Keratinocyte (primary cell): ENCODE data around the gene PRR14. TPM values are rescaled to one million over a fixed set of nuclear protein-coding genes. Genes with fewer than 3 reads are reported as not detected.

Source experiments
- DNase-seq: peaks from one replicate; pipeline ENCODE4 v3.0.0-alpha.2; 2011; ENCODE audit warnings: low read depth, missing footprints, low spot score
- FAIRE-seq: peaks from 2 replicates; lab custom pipeline; 2011; peaks lifted over from hg19 to GRCh38; lab: Jason Lieb, UNC
- H2AFZ ChIP-seq: 2 replicates; pipeline ENCODE4 v1.6.0; 2012; ENCODE audit warnings: low read length, control low read depth, inconsistent platforms; ENCODE audit not compliant: control insufficient read depth
- H3K27ac ChIP-seq: 2 replicates; pipeline ENCODE4 v1.5.1; 2011; ENCODE audit warnings: low read length; ENCODE audit not compliant: control insufficient read depth, insufficient read depth
- H3K27me3 ChIP-seq: 3 replicates; pipeline ENCODE4 v1.6.0; 2011; ENCODE audit warnings: low read length; ENCODE audit not compliant: control insufficient read depth, insufficient read depth; ENCODE audit errors: extremely low read depth
- H3K36me3 ChIP-seq, 2 experiments: 2 replicates in 1 of 2; 3 replicates in 1 of 2; pipeline ENCODE4 v1.5.1; 2011; ENCODE audit warnings: low read length in 2 of 2, mild to moderate bottlenecking in 1 of 2; ENCODE audit not compliant: control insufficient read depth in 2 of 2, insufficient read depth in 2 of 2; ENCODE audit errors: extremely low read depth in 1 of 2
- H3K4me1 ChIP-seq: 3 replicates; pipeline ENCODE4 v1.5.1; 2011; ENCODE audit warnings: low read length; ENCODE audit not compliant: control insufficient read depth, insufficient read depth; ENCODE audit errors: extremely low read depth
- H3K4me2 ChIP-seq: 3 replicates; pipeline ENCODE4 v1.6.0; 2011; ENCODE audit warnings: low read depth, low read length; ENCODE audit not compliant: control insufficient read depth, insufficient read depth; ENCODE audit errors: extremely low read depth
- H3K4me3 ChIP-seq, 3 experiments: fragments of 200-600 bp in 1 of 3; sonication (generic) in 1 of 3; 2 replicates in 2 of 3; 3 replicates in 1 of 3; pipeline ENCODE4 v1.5.1; 2011 to 2016; ENCODE audit warnings: low read length in 3 of 3, mild to moderate bottlenecking in 3 of 3, control low read depth in 2 of 3, inconsistent platforms in 1 of 3, low read depth in 1 of 3, mixed read lengths in 1 of 3, mixed run types in 1 of 3, moderate library complexity in 1 of 3; ENCODE audit not compliant: control insufficient read depth in 2 of 3, insufficient read depth in 2 of 3; ENCODE audit errors: extremely low read depth in 1 of 3
- H3K79me2 ChIP-seq: 2 replicates; pipeline ENCODE4 v1.6.0; 2012; ENCODE audit warnings: low read length; ENCODE audit not compliant: control insufficient read depth, insufficient read depth
- H3K9ac ChIP-seq: 3 replicates; pipeline ENCODE4 v1.6.0; 2011; ENCODE audit warnings: low read length; ENCODE audit not compliant: control insufficient read depth, insufficient read depth; ENCODE audit errors: extremely low read depth
- H3K9me1 ChIP-seq: 3 replicates; pipeline ENCODE4 v1.6.0; 2011; ENCODE audit warnings: low read length; ENCODE audit not compliant: control insufficient read depth, insufficient read depth; ENCODE audit errors: extremely low read depth
- H3K9me3 ChIP-seq: 2 replicates; pipeline ENCODE4 v1.5.1; 2012; ENCODE audit warnings: low read depth, low read length; ENCODE audit not compliant: control insufficient read depth
- H4K20me1 ChIP-seq: 3 replicates; pipeline ENCODE4 v1.6.0; 2011; ENCODE audit warnings: low read length; ENCODE audit not compliant: control insufficient read depth, insufficient read depth; ENCODE audit errors: extremely low read depth
- CTCF ChIP-seq, 3 experiments: IDR thresholded peaks in 1 of 3; conservative IDR thresholded peaks in 1 of 3; optimal IDR thresholded peaks in 1 of 3; 2 replicates in 2 of 3; 3 replicates in 1 of 3; pipeline versions ENCODE3 to v1.5.1; 2011; ENCODE audit warnings: low read length in 3 of 3, mild to moderate bottlenecking in 3 of 3, moderate library complexity in 2 of 3, control low read depth in 1 of 3, inconsistent platforms in 1 of 3; ENCODE audit not compliant: insufficient read depth in 2 of 3; ENCODE audit errors: extremely low read depth in 1 of 3
- EZH2 ChIP-seq: IDR thresholded peaks from one replicate; pipeline ENCODE4 v1.6.1; 2012; ENCODE audit warnings: inconsistent platforms, mild to moderate bottlenecking, low read length, moderate library complexity
- dilution Hi-C: fragments of 300-500 bp; cut with MboI; formaldehyde crosslinking; loops from one replicate; pipeline ENCODE4 v1.7.0; 2020; ENCODE audit warnings: low sequenced_read_pairs; ENCODE audit not compliant: extremely low pct_ligation_motif_present
- polyA plus RNA-seq, 5 experiments: library from polyadenylated mRNA; depleted of rRNA in 3 of 5; stranded (reverse) in 3 of 5; stranded (forward) in 1 of 5; unstranded in 1 of 5; fragments of >200 nt; gene quantifications; 1 replicate in 1 of 5; 2 replicates in 3 of 5; 3 replicates in 1 of 5; pipeline versions ENCODE4 v1.2.1 to v1.2.3, GENCODE V29; 2011 to 2012; ENCODE audit warnings: missing spikeins in 2 of 5, low read depth in 1 of 5, low replicate concordance in 1 of 5

Gene PRR14
- polyA plus RNA-seq, 1 donor (not counting 4 experiments of a cell fraction or from before 2014, with no cell fraction given): 7.4 TPM

GRCh38 chr16:30620169-30620568, 30.6 kb upstream of the PRR14 start:
- H3K27ac ChIP-seq: no peak overlapping the region
- no peak for FAIRE-seq
- no peak for TF ChIP-seq EZH2
- TF ChIP-seq CTCF (optimal IDR thresholded peaks at IDR 0.05 in 1 of 3, IDR thresholded peaks at IDR 0.05 in 1 of 3, conservative IDR thresholded peaks at IDR 0.05 in 1 of 3; ENCODE audit: extremely low read depth in 1 of 3, insufficient read depth in 2 of 3, low read length in 3 of 3): no peak

GRCh38 chr16:30621765-30622164, 29.0 kb upstream of the PRR14 start:
- Histone ChIP-seq H3K79me2 (no peaks in the 10 kb centered on the region), H3K4me1 (peaks cover 11% of the 10 kb centered on the region), H2AFZ (no peak overlapping the region), H3K9me1 (no peaks in the 10 kb centered on the region), H3K4me2 (no peak overlapping the region), H3K4me3 (no peak overlapping the region), H3K9me3 (peaks cover 7% of the 10 kb centered on the region), H3K36me3 (no peaks in the 10 kb centered on the region), H3K27ac (no peak overlapping the region), H3K9ac (no peak overlapping the region), H3K27me3 (no peaks in the 10 kb centered on the region), H4K20me1 (no peaks in the 10 kb centered on the region)
- dilution Hi-C loops: no loop called here
- no peak for TF ChIP-seq CTCF (optimal IDR thresholded peaks at IDR 0.05 in 1 of 3, IDR thresholded peaks at IDR 0.05 in 1 of 3, conservative IDR thresholded peaks at IDR 0.05 in 1 of 3; ENCODE audit: extremely low read depth in 1 of 3, insufficient read depth in 2 of 3, low read length in 3 of 3)
- no peak for TF ChIP-seq EZH2
- FAIRE-seq (no peak), DNase-seq (no peak)

More at GRCh38 chr16:30620169-30620568, 30.6 kb upstream of the PRR14 start:
- H3K4me2 ChIP-seq: no peak overlapping the region
- H3K36me3 ChIP-seq: no peaks in the 10 kb centered on the region
- no peak overlapping the region for H2AFZ ChIP-seq
- H3K79me2 ChIP-seq: no peaks in the 10 kb centered on the region
- no peak overlapping the region for H3K4me3 ChIP-seq
- H3K9me1 ChIP-seq: no peaks in the 10 kb centered on the region
- no peaks in the 10 kb centered on the region for H3K27me3 ChIP-seq
- H4K20me1 ChIP-seq: no peaks in the 10 kb centered on the region
- DNase-seq: no peak
- H3K9me3 ChIP-seq: peaks cover 10% of the 10 kb centered on the region
- no peak overlapping the region for H3K9ac ChIP-seq
- dilution Hi-C loops: no loop called here
- peaks cover 11% of the 10 kb centered on the region for H3K4me1 ChIP-seq
